ENCODE data around the gene RRAGD. TPM values are rescaled to one million over a fixed set of nuclear protein-coding genes. Genes with fewer than 3 reads are reported as not detected.

Gene RRAGD
- total and polyA plus RNA-seq, 2 of the 8 experiments (the other 6 are each of a cell fraction or from before 2014, with no cell fraction given) = 7.2 to 30.8 TPM

- TF ChIP-seq CEBPB (IDR thresholded peaks at IDR 0.05; ENCODE audit: low read depth, low read length) (no peak), SIRT6 (IDR thresholded peaks at IDR 0.05; ENCODE audit: low read length) (no peak), CBX5 (IDR thresholded peaks at IDR 0.05; ENCODE audit: low read depth, low read length) (no peak), SP1 (IDR thresholded peaks at IDR 0.05; ENCODE audit: low read depth, low read length) (no peak), TCF12 (IDR thresholded peaks at IDR 0.05; ENCODE audit: low read depth, low read length) (no peak)
These were observed 2.1 kb upstream of the RRAGD start (continued) for GRCh38 chr6:89414215-89414614.
